ENCODE data around the gene DDX19B. TPM values are rescaled to one million over a fixed set of nuclear protein-coding genes. Genes with fewer than 3 reads are reported as not detected.
"Not testable (repeated sequence)": the region's sequence is repeated elsewhere in the genome, so short reads cannot be mapped to it uniquely, and the experiment has no call there.

Gene DDX19B
- total RNA-seq, 2 experiments from 2014 or later = 36.2 to 38.1 TPM

GRCh38 chr16:70331588-70332358 lies 32.8 kb downstream of the DDX19B start:
- POLR2A ChIA-PET = interaction anchor here (1.7 kb wide), 1 partner anchor 15 kb away, joined by 4 read pairs; the partner anchor contains the start of gene DDX19A
- CTCF ChIA-PET = interaction anchor here (1.0 kb wide), 1 partner anchor 322 kb away, joined by 3 read pairs; no protein-coding TSS in a partner anchor

GRCh38 chr16:70332728-70333127 lies 33.7 kb downstream of the DDX19B start:
- CTCF ChIA-PET, POLR2A ChIA-PET: not testable (repeated sequence)

- ChIA-PET CTCF (no interaction called here), POLR2A (no interaction called here)
Measured at GRCh38 chr16:70337814-70338213, 38.8 kb downstream of the DDX19B start.

- ChIA-PET POLR2A (no interaction called here), CTCF (no interaction called here)
Measured at GRCh38 chr16:70341600-70341999, 42.6 kb downstream of the DDX19B start.

- POLR2A ChIA-PET = no interaction called here
- CTCF ChIA-PET = no interaction called here
Measured at GRCh38 chr16:70342016-70342415, 43.0 kb downstream of the DDX19B start.

GRCh38 chr16:70345840-70346239 lies 46.9 kb downstream of the DDX19B start:
- POLR2A ChIA-PET = interaction anchor here (0.6 to 2.3 kb wide), 9 partner anchors 15 to 497 kb away, joined by 3 to 28 read pairs (median 4); partner anchors contain the start of genes AARS1 and DDX19B
- CTCF ChIA-PET = interaction anchor here (0.5 to 1.7 kb wide), 5 partner anchors 35 to 235 kb away, joined by 3 to 7 read pairs (median 4); partner anchors contain the start of genes DDX19B and EXOSC6

GRCh38 chr16:70348991-70349390 lies 50.0 kb downstream of the DDX19B start:
- ChIA-PET POLR2A (interaction anchor here (0.7 kb wide), 1 partner anchor 128 kb away, joined by 5 read pairs; no protein-coding TSS in a partner anchor), CTCF (interaction anchor here (1.5 kb wide), 1 partner anchor 21 kb away, joined by 3 read pairs; no protein-coding TSS in a partner anchor)

GRCh38 chr16:70349783-70350182 lies 50.8 kb downstream of the DDX19B start:
- POLR2A ChIA-PET = no interaction called here

GRCh38 chr16:70359552-70359951 lies 60.6 kb downstream of the DDX19B start:
- ChIA-PET POLR2A (interaction anchor here (0.6 to 1.5 kb wide), 2 partner anchors 12 to 125 kb away, joined by 4 read pairs; no protein-coding TSS in a partner anchor), CTCF (no interaction called here)

More at GRCh38 chr16:70349783-70350182, 50.8 kb downstream of the DDX19B start:
- CTCF ChIA-PET = interaction anchor here (1.5 kb wide), 1 partner anchor 20 kb away, joined by 3 read pairs; no protein-coding TSS in a partner anchor

- CTCF ChIA-PET = no interaction called here
Measured at GRCh38 chr16:70364399-70364798, 65.4 kb downstream of the DDX19B start.

GRCh38 chr16:70370145-70370544 lies 71.2 kb downstream of the DDX19B start:
- CTCF ChIA-PET = interaction anchor here (0.7 to 1.3 kb wide), 5 partner anchors 8 to 285 kb away, joined by 3 to 4 read pairs (median 3); no protein-coding TSS in a partner anchor
- POLR2A ChIA-PET = not testable (repeated sequence)

More at GRCh38 chr16:70364399-70364798, 65.4 kb downstream of the DDX19B start:
- POLR2A ChIA-PET = interaction anchor here (0.9 kb wide), 1 partner anchor 13 kb away, joined by 3 read pairs; no protein-coding TSS in a partner anchor

- CTCF ChIA-PET = interaction anchor here (1.3 kb wide), 1 partner anchor 284 kb away, joined by 4 read pairs; no protein-coding TSS in a partner anchor
- POLR2A ChIA-PET = no interaction called here
Measured at GRCh38 chr16:70370924-70371323, 71.9 kb downstream of the DDX19B start.

GRCh38 chr16:70372921-70373728 lies 74.1 kb downstream of the DDX19B start:
- POLR2A ChIA-PET = no interaction called here
- CTCF ChIA-PET = no interaction called here

GRCh38 chr16:70374213-70374612 lies 75.2 kb downstream of the DDX19B start:
- ChIA-PET CTCF (no interaction called here), POLR2A (no interaction called here)

GRCh38 chr16:70375636-70376611 lies 76.9 kb downstream of the DDX19B start:
- CTCF ChIA-PET = no interaction called here
- POLR2A ChIA-PET = no interaction called here

- CTCF ChIA-PET = interaction anchor here (0.5 to 1.0 kb wide), 3 partner anchors 8 to 1425 kb away, joined by 3 read pairs; no protein-coding TSS in a partner anchor
- POLR2A ChIA-PET = interaction anchor here (0.7 to 0.9 kb wide), 3 partner anchors 10 to 32 kb away, joined by 3 to 6 read pairs (median 4); no protein-coding TSS in a partner anchor
Measured at GRCh38 chr16:70377782-70378181, 78.8 kb downstream of the DDX19B start.

- ChIA-PET POLR2A (interaction anchor here (0.9 to 1.0 kb wide), 2 partner anchors 142 to 147 kb away, joined by 4 to 5 read pairs; no protein-coding TSS in a partner anchor), CTCF (interaction anchor here (0.7 to 1.2 kb wide), 3 partner anchors 9 to 57 kb away, joined by 3 read pairs; no protein-coding TSS in a partner anchor)
Measured at GRCh38 chr16:70378869-70379493, 80.0 kb downstream of the DDX19B start.
